ENCODE data around the gene SCLY.

DNA sequence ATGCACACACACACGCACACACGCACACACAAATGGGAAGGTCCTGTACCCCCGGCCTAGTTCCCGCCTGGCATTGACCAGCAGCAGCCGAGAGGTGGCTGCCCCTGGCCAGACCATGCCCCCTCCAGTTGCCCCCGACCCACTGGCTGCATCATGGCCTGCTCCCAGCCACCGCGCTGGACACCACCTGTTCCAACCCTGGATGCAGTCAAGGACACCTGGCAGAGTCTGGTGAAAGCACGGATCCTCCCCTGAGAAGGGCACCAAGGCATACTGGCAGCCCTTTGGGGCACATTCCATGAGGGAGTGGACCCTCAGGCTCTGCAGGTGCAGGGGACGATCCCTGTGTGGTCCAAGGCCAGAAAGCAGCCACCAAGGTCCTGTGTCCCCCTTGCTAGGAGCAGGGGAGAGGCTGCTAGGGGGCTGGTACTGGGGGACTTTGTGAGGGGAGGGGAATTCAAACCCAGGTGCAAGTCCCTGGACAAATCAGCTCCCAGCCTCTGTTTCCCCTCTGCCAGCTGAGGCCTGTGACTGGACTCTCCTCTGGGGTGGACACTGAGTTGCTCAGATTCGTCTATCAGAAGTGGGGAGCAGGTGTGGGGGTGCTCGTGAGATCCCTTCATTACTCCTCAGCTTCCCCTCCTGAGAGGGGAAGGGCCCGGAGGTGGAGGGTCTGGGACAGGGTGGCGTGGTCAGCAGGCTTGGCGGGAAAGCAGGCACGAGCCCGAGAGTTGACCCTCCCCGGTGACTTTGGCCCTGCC, 42.8 kb downstream of the SCLY start:
- TF ChIP-seq ZFP30 (CRISPR knock-in tag; IDR thresholded peaks at IDR 0.05) = no peak
- no peak for TF ChIP-seq ZNF70 (CRISPR knock-in tag; IDR thresholded peaks at IDR 0.05)
- TF ChIP-seq, protein P1, sequence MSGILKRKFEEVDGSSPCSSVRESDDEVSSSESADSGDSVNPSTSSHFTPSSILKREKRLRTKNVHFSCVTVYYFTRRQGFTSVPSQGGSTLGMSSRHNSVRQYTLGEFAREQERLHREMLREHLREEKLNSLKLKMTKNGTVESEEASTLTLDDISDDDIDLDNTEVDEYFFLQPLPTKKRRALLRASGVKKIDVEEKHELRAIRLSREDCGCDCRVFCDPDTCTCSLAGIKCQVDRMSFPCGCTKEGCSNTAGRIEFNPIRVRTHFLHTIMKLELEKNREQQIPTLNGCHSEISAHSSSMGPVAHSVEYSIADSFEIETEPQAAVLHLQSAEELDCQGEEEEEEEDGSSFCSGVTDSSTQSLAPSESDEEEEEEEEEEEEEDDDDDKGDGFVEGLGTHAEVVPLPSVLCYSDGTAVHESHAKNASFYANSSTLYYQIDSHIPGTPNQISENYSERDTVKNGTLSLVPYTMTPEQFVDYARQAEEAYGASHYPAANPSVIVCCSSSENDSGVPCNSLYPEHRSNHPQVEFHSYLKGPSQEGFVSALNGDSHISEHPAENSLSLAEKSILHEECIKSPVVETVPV (CRISPR knock-in tag; IDR thresholded peaks at IDR 0.05) = no peak
- no peak for TF ChIP-seq ZNF565 (CRISPR knock-in tag; conservative IDR thresholded peaks at IDR 0.05; ENCODE audit: low read depth)
- no peak for TF ChIP-seq CREB5 (CRISPR knock-in tag; IDR thresholded peaks at IDR 0.05; ENCODE audit: low read depth)
- no peak for TF ChIP-seq ESRRG (CRISPR knock-in tag; IDR thresholded peaks at IDR 0.05)
- TF ChIP-seq RARB (CRISPR knock-in tag; IDR thresholded peaks at IDR 0.05) = no peak
- TF ChIP-seq ZC3H10 (CRISPR knock-in tag; IDR thresholded peaks at IDR 0.05) = no peak
- TF ChIP-seq PPARA (CRISPR knock-in tag; IDR thresholded peaks at IDR 0.05; ENCODE audit: borderline replicate concordance) = no peak
- TF ChIP-seq ARNTL (CRISPR knock-in tag; IDR thresholded peaks at IDR 0.05; ENCODE audit: borderline replicate concordance, low read depth) = no peak
- no peak for TF ChIP-seq CSDC2 (CRISPR knock-in tag; IDR thresholded peaks at IDR 0.05)
- TF ChIP-seq BACH2 (CRISPR knock-in tag; IDR thresholded peaks at IDR 0.05; ENCODE audit: borderline replicate concordance) = no peak
- no peak for TF ChIP-seq PATZ1 (CRISPR knock-in tag; IDR thresholded peaks at IDR 0.05; ENCODE audit: borderline replicate concordance)
- no peak for TF ChIP-seq OSR1 (CRISPR knock-in tag; IDR thresholded peaks at IDR 0.05)

Measured in SK-N-SH treated with all-trans-retinoic acid at 6 μM for 48 hours (cell line).